GM12875 (cell line): Measurements from ENCODE around the gene LRP1B.

Experiments used
- H3K4me3 ChIP-seq: one replicate; pipeline ENCODE4 v1.5.1; 2011; ENCODE audit warnings: low read depth, low read length, control low read depth
- CTCF ChIP-seq: IDR thresholded peaks from 2 replicates; pipeline ENCODE4 v1.5.1; 2011; ENCODE audit warnings: low read depth, mild to moderate bottlenecking, control low read depth, inconsistent platforms, low read length, moderate library complexity, borderline replicate concordance; ENCODE audit not compliant: insufficient read depth

The LRP1B gene

GRCh38 chr2:140589696-140590095 lies 1541.1 kb downstream of the LRP1B start:
- no peak for TF ChIP-seq CTCF
- no peak overlapping the region for H3K4me3 ChIP-seq

DNA sequence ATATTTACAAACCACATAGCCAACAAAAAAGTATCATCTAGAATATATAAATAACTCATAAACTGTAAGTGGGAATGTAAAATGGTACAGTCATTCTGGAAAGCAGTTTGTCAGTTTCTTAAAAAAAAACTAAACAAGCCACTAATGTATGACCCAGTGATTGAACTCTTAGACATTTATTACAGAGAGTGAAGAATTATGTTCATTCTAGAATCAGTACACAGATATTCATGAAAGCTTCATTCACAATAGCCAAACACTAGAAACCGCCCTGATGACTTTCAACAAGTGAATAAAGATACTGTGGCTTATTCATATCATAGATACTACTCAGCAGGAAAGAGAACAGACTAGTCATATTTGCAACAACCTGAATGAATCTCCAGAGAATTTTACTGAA lies 1541.5 kb downstream of the LRP1B start:
- TF ChIP-seq CTCF, result no peak

GRCh38 chr2:140586379-140586778 lies 1544.4 kb downstream of the LRP1B start:
- peak; percentile 91 for TF ChIP-seq CTCF
- no peak overlapping the region for H3K4me3 ChIP-seq

More for the DNA sequence above, 1541.5 kb downstream of the LRP1B start:
- H3K4me3 ChIP-seq, result no peak overlapping the region

GRCh38 chr2:140585016-140585415 lies 1545.8 kb downstream of the LRP1B start:
- no peak overlapping the region for H3K4me3 ChIP-seq
- TF ChIP-seq CTCF, result no peak

- no peak for TF ChIP-seq CTCF
- H3K4me3 ChIP-seq, result no peak overlapping the region
Measured at GRCh38 chr2:140584471-140584870, 1546.3 kb downstream of the LRP1B start.

- no peak overlapping the region for H3K4me3 ChIP-seq
- TF ChIP-seq CTCF, result no peak
Measured at GRCh38 chr2:140580532-140581151, 1550.2 kb downstream of the LRP1B start.

- H3K4me3 ChIP-seq, result no peak overlapping the region
- TF ChIP-seq CTCF, result no peak
Measured at GRCh38 chr2:140577453-140577852, 1553.4 kb downstream of the LRP1B start.
